Type B pancreatic cell (in vitro differentiated cells): ENCODE data around the gene DDX24. TPM values are rescaled to one million over a fixed set of nuclear protein-coding genes. Genes with fewer than 3 reads are reported as not detected.

Experiments used
- DNase-seq: peaks from one replicate; pipeline ENCODE4 v3.0.0; 2021; ENCODE audit warnings: mixed read lengths; ENCODE audit not compliant: unreplicated experiment; ENCODE audit errors: extremely low spot score
- H3K27ac Mint-ChIP-seq: 2 replicates; pipeline ENCODE4 v1.8.0; 2021; ENCODE audit warnings: mild to moderate bottlenecking, mixed read lengths
- H3K27me3 Mint-ChIP-seq: 2 replicates; pipeline ENCODE4 v1.8.0; 2021; ENCODE audit warnings: mixed read lengths
- H3K36me3 Mint-ChIP-seq: 2 replicates; pipeline ENCODE4 v1.8.0; 2021; ENCODE audit warnings: mixed read lengths
- H3K4me1 Mint-ChIP-seq: one replicate; pipeline ENCODE4 v1.8.0; 2021; ENCODE audit warnings: mixed read lengths; ENCODE audit not compliant: unreplicated experiment
- H3K4me3 Mint-ChIP-seq: 2 replicates; pipeline ENCODE4 v1.8.0; 2021; ENCODE audit warnings: mild to moderate bottlenecking, mixed read lengths
- H3K9me3 Mint-ChIP-seq: 2 replicates; pipeline ENCODE4 v1.8.0; 2021; ENCODE audit warnings: mixed read lengths
- CTCF ChIP-seq: fragments of 200-600 bp; sonication (generic); conservative IDR thresholded peaks from 2 replicates; pipeline ENCODE4 v1.5.0; 2021; ENCODE audit warnings: antibody characterized with exemption, mild to moderate bottlenecking
- total RNA-seq: library from RNA; stranded (reverse); gene quantifications from 2 replicates; pipeline ENCODE4 v1.2.1, GENCODE V29; 2021; ENCODE audit warnings: low replicate concordance

Gene DDX24
- total RNA-seq, 1 donor from 2014 or later, result 156 TPM

- DNase-seq, result no peak
- H3K27ac Mint-ChIP-seq, result no peak overlapping the region
- TF ChIP-seq CTCF, result no peak
- no peaks in the 10 kb centered on the region for H3K9me3 Mint-ChIP-seq
- no peaks in the 10 kb centered on the region for H3K27me3 Mint-ChIP-seq
- peaks cover 3% of the 10 kb centered on the region for H3K4me1 Mint-ChIP-seq
- H3K4me3 Mint-ChIP-seq, result no peak overlapping the region
- H3K36me3 Mint-ChIP-seq, result peaks cover 17% of the 10 kb centered on the region
Observed at GRCh38 chr14:94093418-94093817, 12.4 kb upstream of the DDX24 start.

GRCh38 chr14:94089479-94089878 is 8.5 kb upstream of the DDX24 start:
- DNase-seq, result no peak

GRCh38 chr14:94088516-94088915 is 7.5 kb upstream of the DDX24 start:
- Mint-ChIP-seq H3K27ac (no peak overlapping the region), H3K36me3 (peaks cover 5% of the 10 kb centered on the region), H3K9me3 (peaks cover 4% of the 10 kb centered on the region), H3K4me1 (no peaks in the 10 kb centered on the region), H3K4me3 (no peak overlapping the region), H3K27me3 (no peaks in the 10 kb centered on the region)
- no peak for DNase-seq
- TF ChIP-seq CTCF, result no peak

More at GRCh38 chr14:94089479-94089878, 8.5 kb upstream of the DDX24 start:
- peaks cover 5% of the 10 kb centered on the region for H3K36me3 Mint-ChIP-seq
- peaks cover 4% of the 10 kb centered on the region for H3K9me3 Mint-ChIP-seq
- no peak overlapping the region for H3K27ac Mint-ChIP-seq
- no peaks in the 10 kb centered on the region for H3K27me3 Mint-ChIP-seq
- H3K4me3 Mint-ChIP-seq, result no peak overlapping the region
- no peak for TF ChIP-seq CTCF
- no peaks in the 10 kb centered on the region for H3K4me1 Mint-ChIP-seq

- no peak for DNase-seq
- H3K4me3 Mint-ChIP-seq, result no peak overlapping the region
- H3K27me3 Mint-ChIP-seq, result no peaks in the 10 kb centered on the region
- H3K36me3 Mint-ChIP-seq, result peaks cover 10% of the 10 kb centered on the region
- no peak overlapping the region for H3K27ac Mint-ChIP-seq
- no peak for TF ChIP-seq CTCF
- no peaks in the 10 kb centered on the region for H3K4me1 Mint-ChIP-seq
- H3K9me3 Mint-ChIP-seq, result peaks cover 8% of the 10 kb centered on the region
Observed at GRCh38 chr14:94087891-94088290, 6.9 kb upstream of the DDX24 start.

GRCh38 chr14:94081386-94081820 is 401 bp upstream of the DDX24 start:
- no peak for TF ChIP-seq CTCF
- H3K27me3 Mint-ChIP-seq, result no peaks in the 10 kb centered on the region
- H3K27ac Mint-ChIP-seq, result peak overlapping the region; percentile 96
- H3K36me3 Mint-ChIP-seq, result peaks cover 39% of the 10 kb centered on the region
- H3K4me1 Mint-ChIP-seq, result peaks cover 31% of the 10 kb centered on the region
- no peak for DNase-seq
- peak overlapping the region; percentile 98 for H3K4me3 Mint-ChIP-seq
- peaks cover 11% of the 10 kb centered on the region for H3K9me3 Mint-ChIP-seq
